K562 (cell line): ENCODE measurements around the gene VILL. TPM values are rescaled to one million over a fixed set of nuclear protein-coding genes. Genes with fewer than 3 reads are reported as not detected.
A peak's percentile ranks its signal among the peaks of the same experiment; 100 is the strongest.

Experiments
- BMI1 ChIP-seq: fragments of 150-350 bp; IDR thresholded peaks from 2 replicates; pipeline ENCODE4 v1.6.1; 2014; ENCODE audit warnings: low read length
- DNMT1 ChIP-seq: fragments of 450-650 bp; IDR thresholded peaks from 2 replicates; pipeline ENCODE4 v1.6.1; 2016; ENCODE audit warnings: antibody characterized with exemption, mild to moderate bottlenecking
- ETS1 ChIP-seq: conservative IDR thresholded peaks from 2 replicates; pipeline ENCODE4 v1.6.1; 2011; ENCODE audit warnings: low read depth, mild to moderate bottlenecking, low read length; ENCODE audit not compliant: control insufficient read depth
- KLF13 ChIP-seq: fragments of 450-650 bp; IDR thresholded peaks from 2 replicates; pipeline ENCODE4 v1.6.1; 2016; ENCODE audit warnings: missing genetic modification characterization, low read depth, mild to moderate bottlenecking, missing compliant biosample characterization, moderate library complexity, borderline replicate concordance
- MAFK ChIP-seq: IDR thresholded peaks from 2 replicates; pipeline ENCODE4 v1.6.1; 2011; ENCODE audit warnings: low read length, improper control_type of control experiment
- MCM2 ChIP-seq: fragments of 450-650 bp; IDR thresholded peaks from 2 replicates; pipeline ENCODE4 v1.6.1; 2017; ENCODE audit warnings: low read depth, mild to moderate bottlenecking
- NCOA2 ChIP-seq, 2 experiments: fragments of 450-650 bp; IDR thresholded peaks; 2 replicates each; pipeline ENCODE4 v1.6.1; 2018; ENCODE audit warnings: mild to moderate bottlenecking in 2 of 2, moderate library complexity in 1 of 2; ENCODE audit not compliant: partially characterized antibody in 2 of 2
- POLR2H ChIP-seq: IDR thresholded peaks from 2 replicates; pipeline ENCODE4 v1.6.1; 2016; ENCODE audit warnings: missing genetic modification characterization, low read depth, mild to moderate bottlenecking, control low read depth, missing compliant biosample characterization, moderate library complexity
- PPARD ChIP-seq: fragments of 250-450 bp; sonication (Bioruptor Pico); IDR thresholded peaks from 2 replicates; pipeline ENCODE4 v1.8.0; 2022; ENCODE audit warnings: inconsistent platforms, mild to moderate bottlenecking, moderate library complexity
- PTBP1 ChIP-seq: fragments of 200-400 bp; formaldehyde crosslinking; IDR thresholded peaks from 2 replicates; pipeline ENCODE4 v1.6.1; 2017; ENCODE audit warnings: low read depth, low read length
- RBBP5 ChIP-seq: fragments of 200-600 bp; sonication (generic); IDR thresholded peaks from 2 replicates; pipeline ENCODE4 v1.6.1; 2012; ENCODE audit warnings: borderline replicate concordance, mild to moderate bottlenecking, low read length, control low read depth, inconsistent platforms; ENCODE audit not compliant: insufficient read depth, poor library complexity, severe bottlenecking
- SMARCC2 ChIP-seq: fragments of 450-650 bp; IDR thresholded peaks from 2 replicates; pipeline ENCODE4 v1.6.1; 2017; ENCODE audit warnings: antibody characterized with exemption, moderate library complexity, mild to moderate bottlenecking, low read depth
- TARDBP ChIP-seq: fragments of 450-650 bp; IDR thresholded peaks from 2 replicates; pipeline ENCODE4 v1.6.1; 2016
- ZBTB2 ChIP-seq: fragments of 450-650 bp; IDR thresholded peaks from 2 replicates; pipeline ENCODE4 v1.6.1; 2016; ENCODE audit warnings: antibody characterized with exemption
- ZC3H8 ChIP-seq: fragments of 450-650 bp; IDR thresholded peaks from 2 replicates; pipeline ENCODE4 v1.6.1; 2017
- ZNF263 ChIP-seq: sonication (generic); formaldehyde crosslinking; IDR thresholded peaks from 2 replicates; pipeline ENCODE4 v1.8.0; 2022; ENCODE audit warnings: mild to moderate bottlenecking, missing genetic modification reagents, borderline replicate concordance
- ZNF766 ChIP-seq: fragments of 200-800 bp; sonication (Bioruptor generic); conservative IDR thresholded peaks from 2 replicates; pipeline ENCODE4 v1.6.1; 2016; ENCODE audit warnings: missing genetic modification characterization, missing compliant biosample characterization
- ZNF830 ChIP-seq: fragments of 250-450 bp; sonication (Bioruptor Pico); IDR thresholded peaks from 2 replicates; pipeline ENCODE4 v1.5.0; 2021; ENCODE audit warnings: mild to moderate bottlenecking
- polyA plus RNA-seq, 8 experiments: library from polyadenylated mRNA; depleted of rRNA in 4 of 8; stranded (reverse) in 5 of 8; unstranded in 3 of 8; fragments of >200 nt; fragmentation: Nextera tagmentation in 2 of 8; fragmentation: Illumina TruSeq in 1 of 8; extraction: Ambion mirVana in 2 of 8; extraction: Trizol in 1 of 8; gene quantifications; 2 replicates each; pipeline versions ENCODE4 v1.2.1 to v1.2.3, GENCODE V29; 2011 to 2014; ENCODE audit warnings: inconsistent platforms in 1 of 8, missing spikeins in 1 of 8
- total RNA-seq, 7 experiments: library from RNA; depleted of rRNA in 6 of 7; stranded (reverse); fragments of >200 nt in 6 of 7; fragmentation: Illumina TruSeq in 2 of 7; extraction: Trizol in 2 of 7; gene quantifications; 2 replicates each; pipeline versions ENCODE4 v1.2.1 to v1.2.3, GENCODE V29; 2011 to 2021; ENCODE audit warnings: low replicate concordance in 1 of 7
- TF ChIP-seq, protein P1 (sequence below): fragments of 450-650 bp; formaldehyde crosslinking; IDR thresholded peaks from 2 replicates; pipeline ENCODE4 v1.4.0; 2022; ENCODE audit warnings: missing genetic modification characterization
- TF ChIP-seq, protein P2 (sequence below): fragments of 450-650 bp; IDR thresholded peaks from 2 replicates; pipeline ENCODE4 v1.6.1; 2017; ENCODE audit warnings: antibody characterized with exemption, mild to moderate bottlenecking

Gene VILL
- total and polyA plus RNA-seq, 9 of the 15 experiments (the other 6 are each of a cell fraction or from before 2014, with no cell fraction given) = 0.11 to 16.0 (median 8.8) TPM

GRCh38 chr3:37993820-37994638 lies 3.4 kb downstream of the VILL start (continued):
- TF ChIP-seq POLR2H (tag) (peak; percentile 94), MCM2 (no peak), NCOA2 (IDR thresholded peaks at IDR 0.05; ENCODE audit: partially characterized antibody in 2 of 2) (no peak), KLF13 (tag) (peak; percentile 77), ZC3H8 (no peak), DNMT1 (no peak), PPARD (CRISPR knock-in tag) (no peak), MAFK (0 out of 2 replicates have a peak, but pooled peaks have one; percentile 18), BMI1 (no peak), ZNF263 (CRISPR knock-in tag) (0 out of 2 replicates have a peak, but pooled peaks have one; percentile 30), ZBTB2 (peak; percentile 84), ETS1 (peak; percentile 77), TARDBP (peak; percentile 97), SMARCC2 (0 out of 2 replicates have a peak, but pooled peaks have one; percentile 30), ZNF766 (CRISPR knock-in tag) (no peak; the same call in none of the 2 replicates), RBBP5 (peak; percentile 85), ZNF830 (peak; percentile 93; the same call in 1 of the 2 replicates), PTBP1 (0 out of 2 replicates have a peak, but pooled peaks have one; percentile 14)
- TF ChIP-seq, protein P1, sequence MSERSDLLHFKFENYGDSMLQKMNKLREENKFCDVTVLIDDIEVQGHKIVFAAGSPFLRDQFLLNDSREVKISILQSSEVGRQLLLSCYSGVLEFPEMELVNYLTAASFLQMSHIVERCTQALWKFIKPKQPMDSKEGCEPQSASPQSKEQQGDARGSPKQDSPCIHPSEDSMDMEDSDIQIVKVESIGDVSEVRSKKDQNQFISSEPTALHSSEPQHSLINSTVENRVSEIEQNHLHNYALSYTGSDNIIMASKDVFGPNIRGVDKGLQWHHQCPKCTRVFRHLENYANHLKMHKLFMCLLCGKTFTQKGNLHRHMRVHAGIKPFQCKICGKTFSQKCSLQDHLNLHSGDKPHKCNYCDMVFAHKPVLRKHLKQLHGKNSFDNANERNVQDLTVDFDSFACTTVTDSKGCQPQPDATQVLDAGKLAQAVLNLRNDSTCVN = peak; percentile 67; the same call in 1 of the 2 replicates
- TF ChIP-seq, protein P2, sequence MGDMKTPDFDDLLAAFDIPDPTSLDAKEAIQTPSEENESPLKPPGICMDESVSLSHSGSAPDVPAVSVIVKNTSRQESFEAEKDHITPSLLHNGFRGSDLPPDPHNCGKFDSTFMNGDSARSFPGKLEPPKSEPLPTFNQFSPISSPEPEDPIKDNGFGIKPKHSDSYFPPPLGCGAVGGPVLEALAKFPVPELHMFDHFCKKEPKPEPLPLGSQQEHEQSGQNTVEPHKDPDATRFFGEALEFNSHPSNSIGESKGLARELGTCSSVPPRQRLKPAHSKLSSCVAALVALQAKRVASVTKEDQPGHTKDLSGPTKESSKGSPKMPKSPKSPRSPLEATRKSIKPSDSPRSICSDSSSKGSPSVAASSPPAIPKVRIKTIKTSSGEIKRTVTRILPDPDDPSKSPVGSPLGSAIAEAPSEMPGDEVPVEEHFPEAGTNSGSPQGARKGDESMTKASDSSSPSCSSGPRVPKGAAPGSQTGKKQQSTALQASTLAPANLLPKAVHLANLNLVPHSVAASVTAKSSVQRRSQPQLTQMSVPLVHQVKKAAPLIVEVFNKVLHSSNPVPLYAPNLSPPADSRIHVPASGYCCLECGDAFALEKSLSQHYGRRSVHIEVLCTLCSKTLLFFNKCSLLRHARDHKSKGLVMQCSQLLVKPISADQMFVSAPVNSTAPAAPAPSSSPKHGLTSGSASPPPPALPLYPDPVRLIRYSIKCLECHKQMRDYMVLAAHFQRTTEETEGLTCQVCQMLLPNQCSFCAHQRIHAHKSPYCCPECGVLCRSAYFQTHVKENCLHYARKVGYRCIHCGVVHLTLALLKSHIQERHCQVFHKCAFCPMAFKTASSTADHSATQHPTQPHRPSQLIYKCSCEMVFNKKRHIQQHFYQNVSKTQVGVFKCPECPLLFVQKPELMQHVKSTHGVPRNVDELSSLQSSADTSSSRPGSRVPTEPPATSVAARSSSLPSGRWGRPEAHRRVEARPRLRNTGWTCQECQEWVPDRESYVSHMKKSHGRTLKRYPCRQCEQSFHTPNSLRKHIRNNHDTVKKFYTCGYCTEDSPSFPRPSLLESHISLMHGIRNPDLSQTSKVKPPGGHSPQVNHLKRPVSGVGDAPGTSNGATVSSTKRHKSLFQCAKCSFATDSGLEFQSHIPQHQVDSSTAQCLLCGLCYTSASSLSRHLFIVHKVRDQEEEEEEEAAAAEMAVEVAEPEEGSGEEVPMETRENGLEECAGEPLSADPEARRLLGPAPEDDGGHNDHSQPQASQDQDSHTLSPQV = no peak
